ENCODE measurements around the gene CHCHD1.
"Not testable (repeated sequence)": the region's sequence is repeated elsewhere in the genome, so short reads cannot be mapped to it uniquely, and the experiment has no call there.

CHCHD1 gene

GRCh38 chr10:73828161-73828560, 46.3 kb downstream of the CHCHD1 start:
- in situ Hi-C loops (cut with HindIII; ENCODE audit: low pct_unique_long_range_greater_than_20kb, low sequenced_read_pairs) = no loop called here
- no peak for TF ChIP-seq JUND (IDR thresholded peaks at IDR 0.05; ENCODE audit: low read depth)
- no peak for DNase-seq (ENCODE audit: low read depth in 1 of 2, low spot score in 1 of 2)

- DNase-seq (ENCODE audit: low read depth in 1 of 2, low spot score in 1 of 2); in situ Hi-C loops (cut with HindIII; ENCODE audit: low pct_unique_long_range_greater_than_20kb, low sequenced_read_pairs): not testable (repeated sequence)
These were observed 47.2 kb downstream of the CHCHD1 start for GRCh38 chr10:73829090-73829489.

Data from T47D (cell line).